HepG2 (cell line): ENCODE measurements around the gene IL12A. TPM values are rescaled to one million over a fixed set of nuclear protein-coding genes. Genes with fewer than 3 reads are reported as not detected.

Experiments used
- CERS6 ChIP-seq: sonication (generic); formaldehyde crosslinking; IDR thresholded peaks from 2 replicates; pipeline ENCODE4 v1.5.0; 2020; ENCODE audit warnings: missing genetic modification reagents
- DNMT1 ChIP-seq: sonication (generic); formaldehyde crosslinking; IDR thresholded peaks from 2 replicates; pipeline ENCODE4 v1.5.1; 2020; ENCODE audit warnings: mild to moderate bottlenecking, missing genetic modification reagents
- ERF ChIP-seq: IDR thresholded peaks from 2 replicates; pipeline ENCODE4 v1.6.1; 2018; ENCODE audit warnings: missing biosample characterization, missing genetic modification reagents
- GATA4 ChIP-seq: sonication (generic); IDR thresholded peaks from 2 replicates; pipeline ENCODE4 v1.6.1; 2016; ENCODE audit warnings: antibody characterized with exemption, low read depth, borderline replicate concordance
- GTF3A ChIP-seq: sonication (generic); formaldehyde crosslinking; conservative IDR thresholded peaks from 2 replicates; pipeline ENCODE4 v1.4.0; 2020; ENCODE audit warnings: mild to moderate bottlenecking, missing genetic modification reagents
- JUNB ChIP-seq: sonication (generic); formaldehyde crosslinking; IDR thresholded peaks from 2 replicates; pipeline ENCODE4 v1.8.0; 2022; ENCODE audit warnings: missing genetic modification reagents, mild to moderate bottlenecking, borderline replicate concordance
- MAFK ChIP-seq, 2 experiments: IDR thresholded peaks in 1 of 2; conservative IDR thresholded peaks in 1 of 2; 2 replicates each; pipeline ENCODE4 v1.6.1; 2011; ENCODE audit warnings: improper control_type of control experiment in 2 of 2, low read length in 2 of 2
- REPIN1 ChIP-seq: sonication (generic); formaldehyde crosslinking; IDR thresholded peaks from 2 replicates; pipeline ENCODE4 v1.8.0; 2022; ENCODE audit warnings: missing genetic modification reagents, low read depth, mild to moderate bottlenecking, borderline replicate concordance
- SMAD3 ChIP-seq: sonication (generic); formaldehyde crosslinking; IDR thresholded peaks from 2 replicates; pipeline ENCODE4 v1.4.0; 2020; ENCODE audit warnings: missing genetic modification reagents
- SUZ12 ChIP-seq: fragments of 150-350 bp; IDR thresholded peaks from 2 replicates; pipeline ENCODE4 v1.6.1; 2014; ENCODE audit warnings: low read depth, low read length
- THRA ChIP-seq: sonication (generic); formaldehyde crosslinking; IDR thresholded peaks from 2 replicates; pipeline ENCODE4 v1.4.0; 2020; ENCODE audit warnings: missing genetic modification reagents, borderline replicate concordance
- WIZ ChIP-seq: sonication (generic); formaldehyde crosslinking; IDR thresholded peaks from 2 replicates; pipeline ENCODE4 v1.5.1; 2020; ENCODE audit warnings: mild to moderate bottlenecking, missing genetic modification reagents
- ZBTB7A ChIP-seq: sonication (generic); formaldehyde crosslinking; IDR thresholded peaks from 2 replicates; pipeline ENCODE4 v1.8.0; 2022; ENCODE audit warnings: mild to moderate bottlenecking, missing genetic modification reagents
- ZFP37 ChIP-seq: sonication (generic); formaldehyde crosslinking; IDR thresholded peaks from 2 replicates; pipeline ENCODE4 v1.4.0; 2020; ENCODE audit warnings: missing genetic modification reagents, borderline replicate concordance
- ZNF33B ChIP-seq: sonication (generic); formaldehyde crosslinking; IDR thresholded peaks from 2 replicates; pipeline ENCODE4 v1.5.1; 2020; ENCODE audit warnings: mild to moderate bottlenecking, missing genetic modification reagents
- ZNF569 ChIP-seq: sonication (generic); formaldehyde crosslinking; IDR thresholded peaks from 2 replicates; pipeline ENCODE4 v1.5.0; 2020; ENCODE audit warnings: mild to moderate bottlenecking, missing genetic modification reagents, moderate library complexity, borderline replicate concordance
- ZNF660 ChIP-seq: sonication (generic); formaldehyde crosslinking; IDR thresholded peaks from 2 replicates; pipeline ENCODE4 v1.5.1; 2020; ENCODE audit warnings: mild to moderate bottlenecking, low read depth, missing genetic modification reagents, borderline replicate concordance
- ZNF83 ChIP-seq: sonication (generic); formaldehyde crosslinking; IDR thresholded peaks from 2 replicates; pipeline ENCODE4 v1.4.0; 2020; ENCODE audit warnings: missing genetic modification reagents, mild to moderate bottlenecking, borderline replicate concordance
- ZSCAN30 ChIP-seq: sonication (generic); formaldehyde crosslinking; IDR thresholded peaks from 2 replicates; pipeline ENCODE4 v1.5.0; 2020; ENCODE audit warnings: mild to moderate bottlenecking, missing genetic modification reagents
- polyA plus RNA-seq, 8 experiments: library from polyadenylated mRNA; depleted of rRNA in 3 of 8; stranded (reverse) in 7 of 8; unstranded in 1 of 8; fragments of >200 nt; fragmentation: Illumina TruSeq in 4 of 8; extraction: Trizol in 4 of 8; gene quantifications; 2 replicates each; pipeline versions ENCODE4 v1.2.1 to v1.2.3, GENCODE V29; 2011 to 2016; ENCODE audit warnings: low read depth in 4 of 8, missing spikeins in 1 of 8, mixed read lengths in 1 of 8; ENCODE audit not compliant: insufficient read depth in 1 of 8
- total RNA-seq, 5 experiments: library from RNA; depleted of rRNA; stranded (reverse); fragments of >200 nt; fragmentation: Illumina TruSeq; extraction: Trizol; gene quantifications; 2 replicates each; pipeline ENCODE4 v1.2.3, GENCODE V29; 2016; ENCODE audit warnings: low read depth in 1 of 5
- TF ChIP-seq, protein P1 (sequence below): sonication (generic); formaldehyde crosslinking; IDR thresholded peaks from 2 replicates; pipeline ENCODE4 v1.4.0; 2020; ENCODE audit warnings: missing genetic modification reagents, borderline replicate concordance
- TF ChIP-seq, protein P2 (sequence below): sonication (generic); formaldehyde crosslinking; IDR thresholded peaks from 2 replicates; pipeline ENCODE4 v1.5.1; 2020; ENCODE audit warnings: missing genetic modification reagents, mild to moderate bottlenecking, borderline replicate concordance
- TF ChIP-seq, protein P3 (sequence below): IDR thresholded peaks from 2 replicates; pipeline ENCODE4 v1.6.1; 2016; ENCODE audit warnings: mild to moderate bottlenecking, missing biosample characterization, missing genetic modification reagents

The IL12A gene
- total and polyA plus RNA-seq, 2 of the 13 experiments (the other 11 are each of a cell fraction or from before 2014, with no cell fraction given) = 0.36 to 1.1 TPM

GRCh38 chr3:159988617-159989271, at the start of gene IL12A (continued):
- TF ChIP-seq, protein P1, sequence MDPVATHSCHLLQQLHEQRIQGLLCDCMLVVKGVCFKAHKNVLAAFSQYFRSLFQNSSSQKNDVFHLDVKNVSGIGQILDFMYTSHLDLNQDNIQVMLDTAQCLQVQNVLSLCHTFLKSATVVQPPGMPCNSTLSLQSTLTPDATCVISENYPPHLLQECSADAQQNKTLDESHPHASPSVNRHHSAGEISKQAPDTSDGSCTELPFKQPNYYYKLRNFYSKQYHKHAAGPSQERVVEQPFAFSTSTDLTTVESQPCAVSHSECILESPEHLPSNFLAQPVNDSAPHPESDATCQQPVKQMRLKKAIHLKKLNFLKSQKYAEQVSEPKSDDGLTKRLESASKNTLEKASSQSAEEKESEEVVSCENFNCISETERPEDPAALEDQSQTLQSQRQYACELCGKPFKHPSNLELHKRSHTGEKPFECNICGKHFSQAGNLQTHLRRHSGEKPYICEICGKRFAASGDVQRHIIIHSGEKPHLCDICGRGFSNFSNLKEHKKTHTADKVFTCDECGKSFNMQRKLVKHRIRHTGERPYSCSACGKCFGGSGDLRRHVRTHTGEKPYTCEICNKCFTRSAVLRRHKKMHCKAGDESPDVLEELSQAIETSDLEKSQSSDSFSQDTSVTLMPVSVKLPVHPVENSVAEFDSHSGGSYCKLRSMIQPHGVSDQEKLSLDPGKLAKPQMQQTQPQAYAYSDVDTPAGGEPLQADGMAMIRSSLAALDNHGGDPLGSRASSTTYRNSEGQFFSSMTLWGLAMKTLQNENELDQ (CRISPR knock-in tag) = no peak
- TF ChIP-seq JUNB (CRISPR knock-in tag) (no peak), REPIN1 (no peak), ZNF83 (CRISPR knock-in tag) (no peak), ZNF569 (CRISPR knock-in tag) (no peak), DNMT1 (CRISPR knock-in tag) (0 out of 2 replicates have a peak, but pooled peaks have one; percentile 46), ZNF660 (CRISPR knock-in tag) (no peak), ZFP37 (CRISPR knock-in tag) (no peak), ZSCAN30 (no peak), ZNF33B (no peak), SMAD3 (no peak), CERS6 (CRISPR knock-in tag) (no peak), ZBTB7A (CRISPR knock-in tag) (no peak), THRA (CRISPR knock-in tag) (0 out of 2 replicates have a peak, but pooled peaks have one; percentile 42), WIZ (no peak), GTF3A (no peak), GATA4 (no peak), SUZ12 (no peak), MAFK (conservative IDR thresholded peaks at IDR 0.05 in 1 of 2, IDR thresholded peaks at IDR 0.05 in 1 of 2; ENCODE audit: low read length in 2 of 2) (no peak), ERF (CRISPR knock-in tag) (0 out of 2 replicates have a peak, but pooled peaks have one; percentile 48)
- TF ChIP-seq, protein P2, sequence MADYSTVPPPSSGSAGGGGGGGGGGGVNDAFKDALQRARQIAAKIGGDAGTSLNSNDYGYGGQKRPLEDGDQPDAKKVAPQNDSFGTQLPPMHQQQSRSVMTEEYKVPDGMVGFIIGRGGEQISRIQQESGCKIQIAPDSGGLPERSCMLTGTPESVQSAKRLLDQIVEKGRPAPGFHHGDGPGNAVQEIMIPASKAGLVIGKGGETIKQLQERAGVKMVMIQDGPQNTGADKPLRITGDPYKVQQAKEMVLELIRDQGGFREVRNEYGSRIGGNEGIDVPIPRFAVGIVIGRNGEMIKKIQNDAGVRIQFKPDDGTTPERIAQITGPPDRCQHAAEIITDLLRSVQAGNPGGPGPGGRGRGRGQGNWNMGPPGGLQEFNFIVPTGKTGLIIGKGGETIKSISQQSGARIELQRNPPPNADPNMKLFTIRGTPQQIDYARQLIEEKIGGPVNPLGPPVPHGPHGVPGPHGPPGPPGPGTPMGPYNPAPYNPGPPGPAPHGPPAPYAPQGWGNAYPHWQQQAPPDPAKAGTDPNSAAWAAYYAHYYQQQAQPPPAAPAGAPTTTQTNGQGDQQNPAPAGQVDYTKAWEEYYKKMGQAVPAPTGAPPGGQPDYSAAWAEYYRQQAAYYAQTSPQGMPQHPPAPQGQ = no peak
- TF ChIP-seq, protein P3, sequence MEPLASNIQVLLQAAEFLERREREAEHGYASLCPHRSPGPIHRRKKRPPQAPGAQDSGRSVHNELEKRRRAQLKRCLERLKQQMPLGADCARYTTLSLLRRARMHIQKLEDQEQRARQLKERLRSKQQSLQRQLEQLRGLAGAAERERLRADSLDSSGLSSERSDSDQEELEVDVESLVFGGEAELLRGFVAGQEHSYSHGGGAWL (CRISPR knock-in tag) = peak; percentile 26; the same call in 1 of the 2 replicates
